Testis (tissue), 2 donors: ENCODE data around the gene MCL1.

ENCODE experiments used
- POLR2A ChIP-seq: fragments of 450-650 bp; IDR thresholded peaks from one replicate; pipeline ENCODE4 v1.6.1; 2017; ENCODE audit warnings: antibody characterized with exemption, mild to moderate bottlenecking, moderate library complexity
- TF ChIP-seq, protein P1 (sequence below), 3 experiments: fragments of 450-650 bp in 2 of 3; fragments of 200-600 bp in 1 of 3; sonication (generic) in 1 of 3; IDR thresholded peaks; one replicate each; pipeline ENCODE4 v1.5.1; 2016 to 2019; ENCODE audit warnings: antibody characterized with exemption in 3 of 3, mild to moderate bottlenecking in 2 of 3, moderate library complexity in 1 of 3

DNA sequence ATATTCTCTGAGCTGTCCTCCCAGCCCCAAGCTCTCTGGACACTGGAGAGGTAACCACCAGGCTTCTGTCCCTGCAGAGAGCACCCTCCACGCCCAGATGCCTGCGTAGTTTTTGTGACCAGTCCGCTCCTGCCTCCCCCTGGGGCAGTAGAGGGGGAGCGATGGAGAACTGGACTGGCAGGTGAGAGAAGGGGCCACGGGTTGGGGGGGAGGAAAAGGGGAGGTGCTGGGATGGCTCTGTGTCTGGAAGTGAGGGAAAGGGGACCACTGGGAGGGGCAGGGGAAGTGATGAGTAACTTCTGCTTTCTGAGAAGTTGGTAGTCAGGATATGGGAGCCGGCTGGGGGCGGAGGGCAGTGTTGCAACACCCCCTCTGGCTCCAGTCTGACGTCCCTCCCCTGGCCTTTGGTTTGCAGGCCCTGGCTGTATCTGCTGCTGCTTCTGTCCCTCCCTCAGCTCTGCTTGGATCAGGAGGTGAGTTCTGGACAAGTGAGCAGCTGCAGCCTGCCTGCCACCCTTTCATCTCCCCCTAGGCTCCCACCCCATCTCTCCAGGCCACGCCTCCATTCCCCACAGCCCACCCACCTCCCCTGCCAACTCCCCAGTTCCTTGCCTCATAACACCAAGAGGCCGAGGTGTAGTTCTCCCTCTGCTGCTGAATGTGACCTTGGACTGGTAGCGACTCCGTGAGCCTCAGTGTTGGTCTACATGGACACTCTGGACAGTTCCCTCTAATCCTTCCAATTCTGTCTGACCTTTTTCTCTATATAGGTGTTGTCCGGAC, 27.1 kb downstream of the MCL1 start:
- TF ChIP-seq, protein P1, sequence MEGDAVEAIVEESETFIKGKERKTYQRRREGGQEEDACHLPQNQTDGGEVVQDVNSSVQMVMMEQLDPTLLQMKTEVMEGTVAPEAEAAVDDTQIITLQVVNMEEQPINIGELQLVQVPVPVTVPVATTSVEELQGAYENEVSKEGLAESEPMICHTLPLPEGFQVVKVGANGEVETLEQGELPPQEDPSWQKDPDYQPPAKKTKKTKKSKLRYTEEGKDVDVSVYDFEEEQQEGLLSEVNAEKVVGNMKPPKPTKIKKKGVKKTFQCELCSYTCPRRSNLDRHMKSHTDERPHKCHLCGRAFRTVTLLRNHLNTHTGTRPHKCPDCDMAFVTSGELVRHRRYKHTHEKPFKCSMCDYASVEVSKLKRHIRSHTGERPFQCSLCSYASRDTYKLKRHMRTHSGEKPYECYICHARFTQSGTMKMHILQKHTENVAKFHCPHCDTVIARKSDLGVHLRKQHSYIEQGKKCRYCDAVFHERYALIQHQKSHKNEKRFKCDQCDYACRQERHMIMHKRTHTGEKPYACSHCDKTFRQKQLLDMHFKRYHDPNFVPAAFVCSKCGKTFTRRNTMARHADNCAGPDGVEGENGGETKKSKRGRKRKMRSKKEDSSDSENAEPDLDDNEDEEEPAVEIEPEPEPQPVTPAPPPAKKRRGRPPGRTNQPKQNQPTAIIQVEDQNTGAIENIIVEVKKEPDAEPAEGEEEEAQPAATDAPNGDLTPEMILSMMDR (IDR thresholded peaks at IDR 0.05): no peak
- TF ChIP-seq POLR2A: no peak
